Epithelial cell of proximal tubule (primary cell): ENCODE data around the gene TMEM151B. TPM values are rescaled to one million over a fixed set of nuclear protein-coding genes. Genes with fewer than 3 reads are reported as not detected.

ENCODE experiments used
- DNase-seq: peaks from one replicate; pipeline ENCODE4 v3.0.0-alpha.2; 2011; ENCODE audit warnings: low read depth
- H3K4me3 ChIP-seq: 2 replicates; pipeline ENCODE4 v1.5.1; 2011; ENCODE audit warnings: low read depth, mild to moderate bottlenecking, low read length
- CTCF ChIP-seq: conservative IDR thresholded peaks from 2 replicates; pipeline ENCODE4 v1.5.1; 2012; ENCODE audit warnings: low read depth, mild to moderate bottlenecking, low read length
- total RNA-seq: library from RNA; depleted of rRNA; stranded (reverse); fragments of >200 nt; gene quantifications from 2 replicates; pipeline ENCODE4 v1.2.3, GENCODE V29; 2015

The TMEM151B gene
- total RNA-seq, 1 donor from 2014 or later = not detected

GRCh38 chr6:44286747-44287146, 16.5 kb downstream of the TMEM151B start:
- no peak for TF ChIP-seq CTCF
- DNase-seq = no peak
- H3K4me3 ChIP-seq = no peak overlapping the region

DNA sequence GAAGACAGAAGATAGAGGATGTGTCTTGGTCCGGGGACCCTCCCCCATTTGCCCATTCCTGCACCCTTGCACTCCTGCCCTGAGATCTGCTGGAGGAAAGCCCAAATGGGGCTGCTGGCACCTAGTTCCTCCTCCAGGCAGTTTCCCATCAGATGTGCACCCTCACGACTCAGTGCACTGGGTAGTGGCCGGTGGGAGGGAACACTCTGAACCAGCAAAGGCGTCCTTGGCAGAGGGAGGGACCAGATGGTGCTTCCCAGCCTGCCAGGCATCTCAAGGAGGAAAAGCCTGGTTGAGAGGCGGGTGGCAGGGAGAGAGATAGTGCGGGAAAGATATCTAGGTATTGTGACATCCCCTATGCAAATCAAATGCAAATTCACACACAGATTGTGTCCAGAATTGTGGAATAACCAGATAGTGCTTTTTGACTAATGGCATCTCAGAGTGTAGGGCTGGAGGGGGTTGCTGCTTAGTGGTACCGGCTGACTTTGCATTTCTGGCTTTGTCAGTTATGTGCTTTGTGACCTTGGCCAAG, 19.5 kb downstream of the TMEM151B start:
- DNase-seq = no peak
- TF ChIP-seq CTCF = no peak
- no peak overlapping the region for H3K4me3 ChIP-seq

DNA sequence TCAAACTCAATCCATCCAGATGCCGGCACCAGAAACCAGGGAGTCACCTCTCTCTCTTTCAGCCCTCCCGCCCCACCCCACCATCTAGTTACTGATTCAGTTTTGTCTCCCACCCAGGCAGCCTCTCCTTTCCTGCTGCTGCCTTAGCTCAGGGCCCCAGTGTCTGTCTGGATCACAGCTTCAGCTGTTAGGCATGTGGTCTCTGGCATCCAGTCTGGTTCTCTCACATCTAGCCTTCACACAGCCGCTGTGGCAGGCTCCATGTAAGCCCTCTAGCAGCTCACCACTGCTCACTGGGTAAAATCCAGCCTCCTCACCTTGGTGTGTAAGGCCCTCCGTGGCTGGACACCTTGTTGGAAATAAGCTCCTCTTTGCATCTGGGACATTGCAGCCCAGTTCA, 21.6 kb downstream of the TMEM151B start:
- no peak for DNase-seq
- H3K4me3 ChIP-seq = no peak overlapping the region
- TF ChIP-seq CTCF = no peak

DNA sequence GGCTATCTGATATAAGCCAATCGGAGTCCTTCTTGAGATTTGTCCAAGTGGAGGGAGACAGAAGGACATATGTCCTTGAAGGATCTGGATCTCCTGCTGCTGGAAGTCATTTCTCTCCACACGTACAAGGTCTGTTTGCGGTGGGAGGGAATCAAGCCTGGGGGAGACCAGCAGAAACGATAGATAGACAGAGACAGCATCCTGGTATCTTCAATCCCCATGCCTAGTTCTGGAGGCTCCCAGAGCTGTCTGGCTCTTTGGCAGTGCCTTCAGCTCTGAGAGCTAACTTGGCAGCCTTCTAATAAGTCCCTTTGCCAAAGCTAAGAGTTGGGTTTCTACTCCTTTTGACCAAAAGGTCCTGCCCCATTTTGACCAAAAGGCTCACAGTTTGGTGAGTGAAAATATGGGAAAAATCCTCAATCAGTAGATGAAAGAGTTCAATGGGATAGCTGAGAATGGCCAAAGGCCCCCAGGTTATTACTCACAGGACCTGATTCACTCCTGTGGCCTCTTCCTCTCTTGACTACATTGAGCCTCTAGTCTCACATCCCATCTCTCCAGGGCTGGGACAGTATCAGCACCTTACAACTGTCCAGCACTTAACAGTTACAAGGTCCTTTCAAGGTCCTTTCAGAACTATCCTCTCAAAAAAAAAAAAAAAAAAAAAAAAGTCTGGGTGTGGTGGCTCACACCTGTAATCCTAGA, 22.6 kb downstream of the TMEM151B start:
- no peak overlapping the region for H3K4me3 ChIP-seq
- no peak for TF ChIP-seq CTCF
- DNase-seq = no peak

DNA sequence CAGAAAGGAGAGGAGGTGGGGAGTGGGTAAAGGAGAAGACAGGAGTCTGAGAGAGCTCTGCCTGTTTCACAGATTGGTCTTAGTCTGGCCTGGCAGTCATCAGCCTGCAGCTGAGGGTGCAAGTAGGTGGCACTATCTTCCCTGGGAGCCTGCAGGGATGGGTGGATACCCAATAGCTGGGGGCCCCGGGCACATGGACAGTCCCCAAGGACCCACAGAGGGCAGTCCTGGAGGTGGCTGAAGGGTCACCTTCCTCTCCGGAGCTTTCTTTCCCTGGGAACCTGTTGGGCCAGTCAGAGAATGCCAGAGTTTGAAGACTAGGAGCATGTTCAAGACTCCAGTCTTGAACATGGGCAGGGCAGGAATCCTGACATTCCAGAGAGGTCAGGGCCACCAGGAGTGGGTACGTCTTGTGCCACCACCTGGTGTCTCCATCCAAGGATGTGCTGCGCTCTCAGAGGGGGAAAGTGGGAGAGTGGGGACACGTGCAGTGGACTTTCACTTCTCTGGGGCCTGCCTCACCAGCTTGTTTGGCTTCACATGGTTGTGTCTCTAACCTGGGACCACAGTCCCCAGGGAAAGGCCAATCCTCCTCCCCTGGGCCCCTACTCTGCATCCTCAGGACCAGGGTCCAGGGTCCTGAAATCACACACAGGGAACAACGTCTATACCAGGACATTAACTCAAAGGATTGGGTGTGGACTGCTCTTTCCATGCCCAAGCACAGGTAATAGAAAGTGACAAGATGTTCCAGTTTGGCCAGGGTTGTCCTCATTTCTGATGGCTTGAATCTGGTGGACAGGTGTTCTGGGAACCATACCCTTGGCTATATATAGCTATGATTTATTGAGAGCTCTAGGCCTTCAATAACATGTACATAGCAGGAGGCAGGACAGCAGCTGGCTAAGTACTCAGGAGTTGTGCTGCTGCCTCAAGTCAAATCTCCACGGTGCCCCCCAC, 24.9 kb downstream of the TMEM151B start:
- no peak for DNase-seq
- no peak for TF ChIP-seq CTCF
- H3K4me3 ChIP-seq = no peak overlapping the region

- DNase-seq = no peak
- H3K4me3 ChIP-seq = peak overlapping the region; percentile 45
- TF ChIP-seq CTCF = no peak
Measured at GRCh38 chr6:44297063-44298038, 27.1 kb downstream of the TMEM151B start.
